Kidney tubule cell (primary cell): ENCODE results near the gene POLR2M.
A peak's percentile ranks its signal among the peaks of the same experiment; 100 is the strongest.

Experiments used
- DNase-seq: peaks from one replicate; pipeline ENCODE4 v3.0.0-alpha.2; 2018; ENCODE audit warnings: low spot score

Gene POLR2M

DNA sequence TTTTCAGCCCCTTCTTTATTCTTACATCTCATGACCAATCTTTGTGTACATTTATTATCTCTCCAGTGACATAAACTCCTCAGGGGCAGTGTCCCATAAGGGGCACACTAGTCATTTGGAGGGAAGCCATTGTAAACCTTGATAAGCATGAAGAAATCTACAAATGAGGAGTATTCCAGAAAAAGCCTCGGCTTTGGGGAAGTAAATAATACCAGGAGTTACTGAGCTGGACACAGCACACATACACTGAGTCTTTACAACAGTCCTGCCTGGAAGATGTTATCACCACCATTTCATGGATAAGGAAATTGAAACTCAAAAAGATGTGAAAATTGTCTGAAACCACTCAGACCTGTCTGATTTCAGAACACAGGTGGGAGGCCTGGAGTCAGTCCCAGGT lies 15.4 kb upstream of the POLR2M start:
- DNase-seq = no peak

DNA sequence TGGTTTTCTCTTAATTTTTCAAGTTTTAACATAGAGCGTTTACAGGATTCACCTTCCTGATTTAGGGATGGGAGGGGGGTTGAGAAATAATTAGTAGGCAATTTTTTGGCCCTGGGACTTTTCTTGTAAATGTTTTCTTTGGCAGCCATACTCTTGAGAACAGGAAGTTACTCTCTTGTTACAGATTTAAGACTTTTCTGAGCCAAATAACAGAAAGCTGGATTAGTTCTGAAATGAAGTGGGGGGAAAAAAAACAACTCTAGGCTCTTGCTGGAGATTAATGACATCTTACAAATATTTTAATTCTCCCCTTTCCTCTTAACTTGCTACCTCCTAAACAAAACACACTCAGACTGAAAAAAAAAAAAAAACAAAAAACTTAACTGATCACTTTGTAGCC lies 13.8 kb upstream of the POLR2M start:
- no peak for DNase-seq

DNA sequence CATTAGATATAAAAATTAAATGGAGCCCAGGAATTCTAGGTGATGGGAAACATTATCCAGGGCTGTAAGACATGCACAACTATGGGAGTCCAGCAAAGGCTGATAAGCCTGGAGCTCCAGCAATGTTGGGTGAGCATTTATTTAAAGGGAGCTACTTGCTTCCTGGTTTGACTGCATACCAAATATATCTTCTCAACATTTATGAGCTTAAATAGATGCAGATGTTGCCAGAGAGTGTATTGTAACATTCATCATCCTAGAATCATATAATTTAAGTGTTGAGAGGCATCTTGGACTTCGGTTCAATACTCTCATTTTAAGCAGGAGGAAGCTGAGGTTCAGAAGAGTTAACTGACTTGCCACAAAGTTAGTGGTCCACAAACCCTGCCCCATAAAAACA lies 12.2 kb upstream of the POLR2M start:
- DNase-seq = no peak

DNA sequence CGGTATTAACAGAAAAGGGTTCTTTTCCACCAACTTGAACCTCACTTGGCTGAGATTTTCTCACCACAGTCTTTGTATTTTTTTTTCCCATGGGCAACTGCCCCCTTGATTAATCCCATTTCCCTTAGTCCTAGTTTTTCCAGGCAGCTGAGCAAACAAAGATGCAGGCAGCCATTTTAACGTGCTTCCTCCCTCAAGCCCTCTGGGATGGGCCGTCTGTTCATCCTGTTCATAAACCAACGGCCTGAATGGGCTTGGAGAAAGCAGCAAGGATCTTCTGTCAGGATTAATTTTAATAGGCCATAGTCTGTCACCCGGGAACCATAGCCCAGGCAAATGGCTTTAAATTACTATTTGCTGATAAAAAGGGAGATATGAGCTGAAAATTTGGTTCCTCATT lies 10.4 kb upstream of the POLR2M start:
- no peak for DNase-seq

DNA sequence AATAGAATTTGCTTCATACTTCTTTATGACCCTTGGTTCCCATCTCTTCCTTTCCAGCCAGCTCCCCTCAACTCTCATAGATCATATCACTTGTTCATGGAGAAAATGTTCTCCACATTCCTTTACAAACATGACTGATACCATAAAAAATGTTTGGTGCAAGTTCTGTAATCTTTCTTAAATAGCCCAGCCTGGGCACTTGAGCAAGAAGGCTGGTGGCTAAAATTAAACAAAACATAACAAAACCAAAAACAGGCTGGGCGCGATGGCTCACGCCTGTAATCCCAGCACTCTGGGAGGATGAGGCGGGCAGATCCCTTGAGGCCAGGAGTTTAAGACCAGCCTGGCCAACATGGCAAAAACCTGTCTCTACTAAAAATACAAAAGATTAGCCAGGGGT lies 8.9 kb upstream of the POLR2M start:
- no peak for DNase-seq

DNA sequence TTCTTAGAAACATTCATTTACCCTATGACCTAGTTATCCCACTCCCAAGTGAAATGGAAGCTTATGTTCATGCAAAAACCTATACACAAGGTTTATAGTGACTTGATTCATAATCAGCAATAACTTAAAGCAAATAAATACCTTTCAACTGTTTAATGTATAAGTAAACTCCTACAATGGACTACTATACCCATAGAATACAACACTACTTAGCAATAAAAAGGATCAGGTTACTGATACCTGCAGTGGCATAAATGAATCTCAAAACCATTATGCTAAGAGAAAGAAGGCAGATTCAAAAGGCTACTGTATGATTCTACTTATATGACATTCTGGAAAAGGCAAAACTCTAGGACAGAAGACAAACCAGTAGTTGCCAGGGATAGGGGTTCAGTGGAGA lies 8.3 kb upstream of the POLR2M start:
- no peak for DNase-seq

DNA sequence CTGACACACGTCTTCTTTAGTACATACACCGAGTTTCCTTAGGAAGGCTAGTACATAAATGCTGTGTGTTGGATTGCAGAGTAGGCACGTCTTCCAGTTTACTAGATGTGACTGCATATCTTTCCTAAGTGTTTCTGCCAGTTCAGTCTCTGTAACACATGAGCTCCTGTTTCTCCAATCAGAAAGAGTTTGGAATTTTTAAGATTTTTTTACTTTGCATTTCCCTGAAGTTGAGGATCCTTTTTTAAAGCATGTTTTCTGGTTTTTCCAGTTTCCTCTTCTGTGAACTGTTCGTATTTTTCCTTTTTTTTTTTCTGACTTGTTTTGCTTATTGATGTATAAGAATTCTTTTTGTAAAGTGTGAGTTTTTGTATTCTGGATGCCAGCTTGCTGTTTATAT lies 7.5 kb upstream of the POLR2M start:
- no peak for DNase-seq

DNA sequence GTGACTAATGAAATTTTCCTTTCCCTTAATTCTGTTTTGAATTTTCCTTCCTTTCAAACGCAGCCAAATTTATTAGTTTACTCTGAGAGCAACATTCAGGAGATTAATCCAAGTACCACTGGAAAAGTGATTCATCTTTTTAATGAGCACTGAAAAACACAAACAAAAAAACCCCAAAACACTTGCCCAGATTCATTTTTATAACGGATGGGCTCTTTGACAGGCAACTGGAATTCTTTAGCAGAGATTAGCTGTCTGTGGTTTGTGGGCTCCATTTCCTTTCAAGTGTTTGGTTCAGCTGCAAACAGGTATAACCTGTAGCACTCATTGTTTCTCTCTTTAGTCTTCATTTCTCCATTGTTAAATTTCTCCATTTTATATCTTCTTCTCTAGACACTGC lies 3.1 kb upstream of the POLR2M start:
- DNase-seq = no peak

DNA sequence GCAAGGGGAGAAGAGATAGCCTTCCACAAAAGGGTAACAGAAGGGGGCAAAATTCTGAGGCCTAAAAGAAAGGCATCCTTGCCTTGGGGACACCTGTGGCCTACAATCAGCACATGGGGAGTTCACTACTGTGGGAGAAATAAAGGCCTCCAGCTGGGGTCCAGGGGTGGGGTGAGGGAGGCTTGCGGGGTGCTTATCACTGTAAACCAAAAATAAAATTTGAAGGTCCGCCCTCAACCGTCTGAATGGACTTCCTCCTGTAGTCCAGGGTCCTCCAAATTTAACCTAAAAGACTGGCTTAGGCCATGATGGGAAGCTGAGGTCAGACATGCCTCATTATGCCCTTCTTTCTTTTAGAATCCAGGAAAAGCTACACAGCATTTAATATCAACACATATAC lies 2.1 kb upstream of the POLR2M start:
- no peak for DNase-seq

DNA sequence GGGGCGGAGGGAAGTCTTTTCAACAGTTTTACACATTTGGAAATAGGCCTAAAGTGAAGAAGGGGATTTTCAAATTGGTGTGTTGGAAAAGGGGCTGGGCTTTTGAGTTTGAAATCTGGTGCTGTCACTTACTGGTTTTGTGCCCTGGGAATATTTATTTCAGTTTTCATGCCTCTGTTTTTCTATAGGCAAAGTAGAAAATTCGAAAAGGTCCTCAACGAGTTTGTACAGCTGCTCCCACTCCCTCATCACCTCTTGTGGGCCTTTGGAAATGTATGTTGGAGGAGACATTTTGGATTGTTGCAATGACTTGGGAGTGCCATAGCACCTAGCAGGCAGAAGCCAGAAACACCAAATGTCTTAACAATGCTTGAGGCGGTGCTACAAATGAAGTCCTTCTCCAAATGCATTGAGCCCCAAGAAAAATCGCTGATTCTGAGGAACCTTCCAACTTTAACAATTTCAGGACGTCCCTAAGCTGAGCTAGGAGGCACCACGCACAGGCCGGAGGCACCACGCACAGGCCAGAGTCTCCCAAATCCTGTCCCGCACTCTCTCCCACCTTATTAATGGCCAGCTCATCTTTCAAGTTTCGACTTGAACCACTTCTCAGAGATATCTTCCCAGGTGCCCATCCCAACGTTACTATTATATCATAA lies 639 bp upstream of the POLR2M start:
- no peak for DNase-seq

DNA sequence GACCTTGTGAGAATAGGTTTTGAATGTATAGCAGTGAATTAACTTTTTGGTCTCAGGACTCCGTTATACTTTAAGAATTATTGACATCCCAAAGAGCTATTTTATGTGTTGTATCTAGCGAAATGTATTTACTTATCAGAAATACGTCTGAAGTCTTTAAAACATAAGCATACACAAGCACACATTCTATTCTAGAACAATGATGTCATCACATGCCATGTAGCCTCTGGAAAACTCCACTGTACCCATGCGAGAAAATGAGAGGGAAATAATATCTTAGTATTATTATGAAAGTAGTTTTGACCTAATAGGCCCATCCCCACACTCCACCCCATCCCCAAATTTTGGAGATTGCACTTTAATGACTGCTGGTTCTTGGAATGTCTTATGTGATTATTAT lies 1.5 kb downstream of the POLR2M start:
- peak; percentile 12 for DNase-seq

DNA sequence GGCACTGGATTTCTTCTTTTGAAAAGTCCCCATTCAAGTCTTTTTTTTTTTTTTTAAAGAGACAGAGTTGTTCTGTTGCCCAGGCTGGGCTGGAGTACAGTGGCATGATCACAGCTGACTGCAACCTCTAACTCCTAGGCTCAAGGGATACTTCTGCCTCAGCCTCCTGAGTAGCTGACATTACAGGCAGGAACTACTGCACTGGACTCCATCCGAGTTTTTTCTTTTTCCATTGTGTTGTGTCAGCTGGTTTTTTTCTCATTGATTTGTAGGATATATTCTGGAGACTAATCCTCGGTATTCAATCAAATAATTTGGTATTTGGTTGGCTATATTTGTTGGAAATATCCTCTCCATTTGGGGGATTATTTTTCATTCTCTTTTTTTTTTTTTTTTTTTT lies 11.8 kb downstream of the POLR2M start:
- no peak for DNase-seq

DNA sequence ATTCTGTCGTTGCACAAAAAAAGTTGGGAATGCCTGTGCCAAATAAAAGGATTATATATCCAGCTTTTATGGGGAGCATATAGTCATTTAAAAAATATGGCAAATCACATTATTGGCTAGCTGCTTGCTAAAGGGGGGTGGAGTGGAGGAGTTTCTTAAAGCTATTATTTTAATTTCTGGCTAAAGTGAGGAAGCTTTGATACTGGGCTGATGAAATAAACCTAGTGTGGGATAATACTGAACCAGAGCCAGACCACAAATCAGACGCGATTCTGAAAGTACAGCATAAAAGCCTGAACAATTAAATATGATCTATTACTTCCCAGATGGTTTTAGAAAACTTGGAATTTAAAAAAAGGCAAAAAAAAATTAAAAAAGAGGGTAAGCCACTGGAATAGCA lies 14.4 kb downstream of the POLR2M start:
- DNase-seq = no peak

DNA sequence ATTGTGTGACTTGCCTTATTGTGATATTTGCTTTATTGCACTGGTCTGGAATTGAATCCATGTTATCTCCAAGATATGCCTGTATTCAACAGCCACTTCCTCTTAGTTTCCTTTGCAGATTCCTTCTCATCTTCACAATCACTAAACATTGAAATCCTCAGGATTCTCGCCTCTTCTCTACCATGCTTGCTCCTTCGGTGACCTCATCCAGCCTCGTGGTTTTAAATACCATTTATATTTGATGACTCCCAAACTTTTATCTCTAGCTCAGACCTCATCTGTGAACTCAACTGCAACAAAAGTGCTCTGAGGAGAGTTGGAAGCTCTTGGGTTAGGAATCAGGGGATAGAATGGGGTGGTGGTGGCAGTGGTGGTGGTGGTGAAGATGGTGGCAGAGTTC lies 19.9 kb downstream of the POLR2M start:
- DNase-seq = peak; percentile 68

DNA sequence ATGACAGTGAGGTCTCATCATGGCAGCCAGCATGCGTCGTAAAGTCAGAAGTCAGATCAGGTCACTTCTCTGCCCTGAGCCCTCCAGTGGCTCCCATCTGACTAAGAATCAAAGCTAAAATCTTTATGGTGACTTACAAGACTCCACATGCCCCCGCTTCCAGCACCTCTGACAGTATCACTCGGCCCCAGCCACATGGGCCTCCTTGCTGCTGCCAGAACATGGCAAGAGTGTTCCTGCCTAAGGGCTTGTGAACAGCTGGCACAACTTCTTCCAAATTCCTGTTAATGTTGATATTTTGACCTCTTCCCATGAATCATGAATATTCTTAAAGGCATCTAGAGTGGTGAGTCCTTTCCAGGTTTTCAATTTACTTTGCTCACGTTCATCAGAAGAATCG lies 20.5 kb downstream of the POLR2M start:
- DNase-seq = no peak

DNA sequence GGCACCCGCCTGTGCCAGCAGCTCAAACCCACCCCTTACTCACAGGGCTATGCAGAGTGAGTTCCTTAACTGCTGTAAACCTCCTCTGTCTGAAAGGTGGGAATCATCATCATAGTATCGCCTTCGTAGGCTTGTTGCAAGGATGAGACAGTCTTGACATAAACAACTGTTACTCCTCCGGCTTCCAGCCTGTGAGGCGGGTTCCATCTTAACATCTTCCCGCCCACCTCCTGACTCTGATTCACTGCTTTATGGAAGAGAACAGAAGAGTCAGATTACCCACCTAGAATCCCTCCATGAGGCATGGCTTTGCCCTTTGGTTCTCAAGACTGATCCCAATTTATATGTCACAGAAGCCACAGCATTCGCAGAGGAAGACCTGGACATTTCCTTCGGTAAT lies 21.9 kb downstream of the POLR2M start:
- no peak for DNase-seq

DNA sequence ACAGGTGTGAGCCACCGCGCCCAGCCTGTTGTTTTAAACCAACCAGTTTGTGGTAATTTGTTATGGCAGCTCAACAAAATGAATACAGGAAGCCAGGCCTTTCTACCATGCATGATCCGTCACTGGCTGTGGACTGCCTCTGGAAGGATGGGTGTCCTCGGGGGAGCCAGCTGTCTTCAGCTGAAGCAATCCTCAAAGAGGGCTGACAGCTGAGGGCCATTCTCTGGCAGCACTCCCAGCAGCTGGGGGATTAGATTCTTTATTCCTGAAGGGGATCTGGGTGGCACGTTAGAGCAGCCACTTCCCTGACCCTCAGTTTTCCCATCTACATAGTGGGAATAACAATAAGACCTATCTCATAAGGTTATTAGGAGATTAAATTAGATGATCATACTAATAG lies 24.4 kb downstream of the POLR2M start:
- no peak for DNase-seq

DNA sequence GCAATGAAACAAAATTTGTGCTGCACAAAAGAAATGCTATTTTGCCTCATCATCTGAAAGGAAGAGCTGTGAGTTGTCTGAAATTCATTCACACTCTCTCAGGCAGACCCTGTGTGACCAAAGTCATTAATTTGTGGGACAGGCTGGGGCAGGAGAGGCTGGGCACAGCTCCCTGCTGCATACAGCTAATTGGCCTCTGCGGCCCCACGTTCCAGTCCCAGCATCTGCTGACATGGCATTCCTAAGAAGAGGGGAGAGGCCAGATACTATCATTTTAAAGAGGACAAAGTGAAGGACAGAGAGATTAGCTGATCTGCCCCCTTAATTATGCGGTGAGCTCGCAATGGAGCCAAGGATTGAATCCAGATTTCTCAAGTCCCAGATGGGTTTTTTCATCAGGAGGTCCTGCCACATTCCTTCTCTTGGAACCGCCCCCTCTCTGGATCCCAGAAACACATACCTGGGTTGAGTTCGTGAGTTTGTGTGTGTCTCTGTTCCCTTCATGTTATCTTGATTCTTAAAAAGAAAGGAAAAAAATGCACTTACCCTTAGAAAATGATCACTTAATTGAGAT lies 25.1 kb downstream of the POLR2M start:
- DNase-seq = no peak

DNA sequence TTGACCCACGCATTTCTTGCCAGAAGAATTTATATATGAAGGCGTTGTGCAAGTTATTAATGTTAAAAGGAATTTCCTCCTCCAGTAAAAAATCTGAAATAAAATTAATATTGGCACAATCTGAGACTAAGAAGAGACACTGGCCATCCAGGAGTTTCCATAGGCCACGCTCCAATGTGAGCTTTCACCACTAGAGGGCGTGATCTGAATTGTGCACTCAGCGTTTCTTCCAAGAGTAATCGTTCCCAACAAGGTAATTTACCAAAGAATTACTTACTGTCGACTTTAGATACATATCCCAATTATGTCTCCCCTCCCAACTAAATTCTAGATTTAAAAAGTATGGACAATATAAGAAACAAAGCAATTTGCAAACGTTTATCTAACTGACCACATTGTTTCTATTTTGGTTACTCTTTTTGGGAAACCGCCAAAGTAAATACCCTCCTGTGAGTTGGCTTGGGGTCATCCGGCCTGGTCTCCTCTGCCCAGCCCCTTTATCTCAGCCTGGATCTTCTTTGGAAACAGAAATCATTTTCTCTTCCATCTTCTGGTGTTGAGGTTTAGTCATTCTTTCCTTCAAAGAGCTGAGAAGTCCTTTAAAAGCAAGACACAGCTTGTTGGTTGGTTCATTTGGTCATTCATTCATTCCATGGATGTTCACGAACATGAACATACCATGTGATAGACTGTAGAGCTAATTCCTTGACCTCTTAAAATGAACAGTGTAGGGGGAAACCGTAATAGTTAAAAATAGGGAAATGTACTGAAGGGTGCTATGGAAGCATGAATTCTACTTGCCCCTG lies 26.2 kb downstream of the POLR2M start:
- DNase-seq = peak; percentile 59

DNA sequence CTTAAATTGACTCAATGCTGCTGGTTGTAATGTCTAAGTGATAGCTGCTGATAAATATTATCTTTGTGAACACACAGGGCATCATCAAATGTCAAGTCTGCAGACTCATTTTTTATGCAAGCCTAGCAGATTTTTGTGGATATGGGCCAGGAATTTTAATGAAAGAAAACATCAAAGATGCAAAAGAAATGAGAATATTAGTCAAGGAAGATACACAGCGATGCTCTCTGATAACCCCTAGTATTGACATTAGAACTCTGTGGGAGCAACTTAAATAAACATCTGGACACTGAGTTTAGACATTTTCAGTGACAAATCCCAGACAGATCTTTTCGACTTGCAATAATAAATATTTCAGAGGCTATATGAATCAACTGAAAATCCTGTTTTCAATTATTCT lies 28.3 kb downstream of the POLR2M start:
- DNase-seq = no peak

DNA sequence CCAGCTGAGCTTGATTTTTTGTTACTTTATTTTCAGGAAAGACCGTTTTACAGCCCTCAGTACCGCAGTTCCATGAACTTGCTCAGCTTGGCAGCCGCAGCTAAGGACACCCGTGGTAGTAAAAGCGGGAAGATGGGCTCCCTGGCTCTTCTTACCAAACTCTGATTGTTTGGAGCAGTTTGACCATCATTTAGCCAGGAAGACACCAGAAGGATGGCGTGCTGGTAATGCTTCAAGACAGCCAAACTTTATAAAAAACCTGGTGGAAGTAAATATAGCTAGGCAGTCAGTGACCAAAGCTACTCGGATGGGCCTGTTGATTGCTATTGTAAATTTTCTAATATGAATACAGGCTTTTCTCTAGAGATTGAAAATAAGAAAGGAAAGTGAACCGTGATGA lies 28.9 kb downstream of the POLR2M start:
- no peak for DNase-seq

DNA sequence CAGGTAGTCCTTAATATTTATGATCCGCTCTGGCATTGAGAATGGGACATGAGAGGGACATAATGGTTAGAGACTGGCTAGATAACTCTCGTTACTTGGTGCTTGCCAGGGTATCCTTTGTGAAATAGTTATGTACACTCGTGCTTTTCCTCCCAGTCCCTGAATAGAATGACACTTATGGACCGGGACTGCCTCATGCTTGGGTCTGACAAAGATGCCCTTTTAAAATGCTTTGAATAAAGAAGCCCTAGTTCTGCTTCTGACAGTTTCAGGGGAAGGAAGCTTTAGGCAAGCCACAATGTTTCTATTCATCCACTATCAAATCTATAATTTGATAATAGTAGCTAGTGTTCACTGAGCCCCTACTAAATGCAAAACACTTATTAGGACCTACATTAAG lies 29.4 kb downstream of the POLR2M start:
- DNase-seq = no peak

DNA sequence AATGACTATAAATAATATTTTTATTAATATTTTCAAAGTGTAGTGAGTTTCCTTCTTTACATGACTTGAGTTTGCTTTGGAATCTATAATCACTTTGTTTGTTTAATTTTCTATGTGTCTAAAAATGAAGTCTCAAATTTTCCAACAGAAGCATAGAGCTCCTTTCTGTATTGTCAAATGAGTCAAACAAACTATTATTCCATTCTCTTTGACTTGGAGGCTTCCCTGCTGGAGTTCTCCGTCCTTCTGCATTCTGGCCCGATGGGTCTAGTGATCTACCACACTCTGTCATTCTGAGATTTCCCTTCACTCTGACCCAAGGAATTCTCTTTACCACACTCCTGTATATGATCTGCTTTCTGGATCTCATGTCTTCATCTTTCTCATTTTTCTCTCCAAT lies 30.1 kb downstream of the POLR2M start:
- no peak for DNase-seq
